Urinary bladder (tissue), 4 donors: Measurements from ENCODE around the gene GREB1. TPM values are rescaled to one million over a fixed set of nuclear protein-coding genes. Genes with fewer than 3 reads are reported as not detected.

Source experiments
- DNase-seq: peaks from one replicate; pipeline ENCODE4 v3.0.0-alpha.2; 2015; ENCODE audit errors: extremely low spot score
- H3K27ac ChIP-seq: one replicate; pipeline ENCODE4 v1.5.1; 2013; ENCODE audit warnings: low read depth, mild to moderate bottlenecking, moderate library complexity
- H3K36me3 ChIP-seq: one replicate; pipeline ENCODE4 v1.6.1; 2013; ENCODE audit warnings: mild to moderate bottlenecking, moderate library complexity; ENCODE audit not compliant: insufficient read depth
- H3K4me1 ChIP-seq: one replicate; pipeline ENCODE4 v1.6.1; 2013; ENCODE audit warnings: mild to moderate bottlenecking, moderate library complexity; ENCODE audit not compliant: insufficient read depth
- H3K4me3 ChIP-seq: one replicate; pipeline ENCODE4 v1.5.1; 2013; ENCODE audit warnings: low read depth, low read length
- WGBS: extraction: QIAGEN DNeasy Blood & Tissue Kit; methylation state at CpG from one replicate; pipeline ENCODE4 v1.1.7; 2013; 5-methylcytosine and 5-hydroxymethylcytosine counted together
- polyA plus RNA-seq: library from polyadenylated mRNA; stranded (reverse); fragments of 200-250 nt; gene quantifications from one replicate; pipeline ENCODE4 v1.2.3, GENCODE V29; 2013
- total RNA-seq: library from RNA; depleted of rRNA; stranded (reverse); fragments of >200 nt; gene quantifications from one replicate; pipeline ENCODE4 v1.2.3, GENCODE V29; 2014
- donor health status: healthy with polysubstance abuse.
- donor health status: healthy.

The GREB1 gene
- total and polyA plus RNA-seq, 2 donors, result 0.86 to 9.1 TPM

- Histone ChIP-seq H3K27ac (no peak overlapping the region), H3K4me3 (no peak overlapping the region), H3K36me3 (no peaks in the 10 kb centered on the region), H3K4me1 (no peaks in the 10 kb centered on the region)
- WGBS, result 93% methylated on average over 8 of the region's 8 CpGs
- DNase-seq, result no peak
These were observed 33.8 kb downstream of the GREB1 start for GRCh38 chr2:11567631-11568031.

- no peaks in the 10 kb centered on the region for H3K4me1 ChIP-seq
- no peak for DNase-seq
- no peak overlapping the region for H3K27ac ChIP-seq
- no peak overlapping the region for H3K4me3 ChIP-seq
- WGBS, result 77% methylated on average over 10 of the region's 10 CpGs
- H3K36me3 ChIP-seq, result no peaks in the 10 kb centered on the region
These were observed 34.6 kb downstream of the GREB1 start for GRCh38 chr2:11568436-11568835.

DNA sequence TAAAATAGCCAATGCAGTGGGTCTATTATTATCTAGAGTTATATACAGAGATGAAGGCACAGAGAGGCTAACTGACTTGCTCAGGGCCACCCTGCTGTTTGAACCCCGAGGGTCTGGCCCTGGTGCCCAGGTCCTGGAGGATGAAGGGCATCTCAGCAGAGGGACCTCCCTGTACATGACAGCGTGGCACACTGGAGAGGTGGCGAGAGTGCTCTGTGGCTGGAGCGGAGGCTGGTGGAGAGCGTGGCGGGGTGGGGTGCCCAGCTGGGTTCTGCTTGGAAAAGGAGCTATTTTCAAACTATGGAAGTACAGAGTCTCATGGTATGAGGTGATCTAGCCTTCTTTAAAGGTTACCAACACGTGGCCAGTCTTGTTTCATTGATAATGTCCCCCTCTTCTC, 35.8 kb downstream of the GREB1 start:
- WGBS, result 95% methylated on average over 7 of the region's 7 CpGs
- no peaks in the 10 kb centered on the region for H3K36me3 ChIP-seq
- no peak for DNase-seq
- no peak overlapping the region for H3K4me3 ChIP-seq
- H3K27ac ChIP-seq, result no peak overlapping the region
- no peaks in the 10 kb centered on the region for H3K4me1 ChIP-seq

DNA sequence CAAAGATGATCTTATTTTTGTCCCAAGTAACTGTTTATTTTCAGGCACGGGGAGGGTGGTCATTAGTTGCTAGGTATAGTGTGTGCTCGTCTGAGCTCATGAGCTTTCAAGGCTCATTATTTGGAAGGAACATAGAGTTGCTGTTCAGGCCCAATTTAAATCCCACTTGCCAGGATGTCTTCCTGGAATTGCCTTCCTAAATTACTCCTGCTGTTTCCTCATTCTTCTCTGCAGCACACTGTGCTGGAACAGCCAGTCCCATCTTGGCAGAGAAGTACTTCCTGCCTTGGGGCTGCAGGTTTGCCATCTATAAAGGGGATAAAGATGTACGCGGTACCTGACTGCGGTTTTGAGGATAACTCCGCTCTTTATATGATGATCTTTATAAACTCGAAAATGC, 37.3 kb downstream of the GREB1 start:
- 79% methylated on average over 7 of the region's 7 CpGs for WGBS
- no peak for DNase-seq
- Histone ChIP-seq H3K4me1 (no peaks in the 10 kb centered on the region), H3K27ac (no peak overlapping the region), H3K36me3 (no peaks in the 10 kb centered on the region), H3K4me3 (no peak overlapping the region)

DNA sequence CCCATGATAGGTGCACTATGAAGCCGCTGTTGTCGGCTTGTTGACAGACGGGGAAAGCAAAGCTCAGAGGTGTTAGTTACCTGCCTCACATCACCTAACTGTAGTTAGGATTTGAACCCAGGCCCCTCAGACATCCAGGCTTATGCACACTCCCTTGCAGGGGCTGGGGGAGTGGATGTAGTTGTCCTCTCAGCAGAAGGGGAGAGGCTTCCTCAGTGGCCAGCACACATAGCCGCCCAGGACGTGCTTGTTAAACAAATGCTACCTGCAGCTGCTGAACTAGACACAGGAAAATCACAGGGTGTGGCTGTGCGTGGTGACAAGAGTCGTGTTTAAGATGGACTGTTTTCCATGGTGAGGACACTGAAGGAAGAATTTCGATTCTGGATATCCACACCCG, 39.2 kb downstream of the GREB1 start:
- DNase-seq, result no peak
- H3K36me3 ChIP-seq, result no peaks in the 10 kb centered on the region
- no peaks in the 10 kb centered on the region for H3K4me1 ChIP-seq
- WGBS, result 87% methylated on average over 9 of the region's 9 CpGs
- H3K27ac ChIP-seq, result no peak overlapping the region
- H3K4me3 ChIP-seq, result no peak overlapping the region

DNA sequence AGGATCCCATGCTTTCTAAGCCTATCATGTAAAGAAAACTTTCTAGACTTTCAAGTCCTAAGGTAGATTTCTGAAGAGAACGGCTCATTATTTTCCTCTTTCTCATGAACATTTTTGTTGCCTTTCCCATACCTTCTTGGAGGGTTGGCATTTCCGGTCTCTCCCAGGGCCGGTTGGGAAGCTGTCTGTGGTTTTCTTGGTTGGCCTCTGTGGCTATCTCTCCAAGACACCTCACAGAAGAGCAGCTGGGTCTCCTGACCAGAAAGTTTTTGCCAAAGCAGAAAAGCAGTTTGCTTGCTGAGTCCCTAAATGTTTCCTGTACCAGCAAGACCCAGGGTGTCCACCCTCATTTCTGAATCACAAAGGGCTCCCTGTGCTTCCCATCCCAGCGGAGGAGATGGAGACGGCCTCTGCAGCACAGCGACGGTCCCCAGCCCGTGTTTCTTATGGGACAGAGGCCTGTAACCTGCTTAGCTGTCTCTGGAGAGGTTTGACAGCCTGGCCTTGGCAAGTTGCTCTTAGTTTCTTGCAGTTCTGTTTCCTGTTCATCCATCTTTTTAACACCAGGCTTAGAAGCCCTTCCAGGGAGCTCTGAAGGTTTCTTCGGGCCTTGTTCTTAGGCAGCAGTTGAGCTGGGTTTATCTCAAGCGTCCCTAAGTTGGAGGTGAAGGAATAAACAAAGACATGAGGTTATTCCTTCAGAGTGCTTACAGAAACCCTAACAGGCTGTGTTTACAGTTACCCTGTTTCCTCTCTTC, 39.8 kb downstream of the GREB1 start:
- WGBS, result 70% methylated on average over 10 of the region's 10 CpGs
- Histone ChIP-seq H3K36me3 (no peaks in the 10 kb centered on the region), H3K27ac (no peak overlapping the region), H3K4me3 (no peak overlapping the region), H3K4me1 (no peaks in the 10 kb centered on the region)
- no peak for DNase-seq

DNA sequence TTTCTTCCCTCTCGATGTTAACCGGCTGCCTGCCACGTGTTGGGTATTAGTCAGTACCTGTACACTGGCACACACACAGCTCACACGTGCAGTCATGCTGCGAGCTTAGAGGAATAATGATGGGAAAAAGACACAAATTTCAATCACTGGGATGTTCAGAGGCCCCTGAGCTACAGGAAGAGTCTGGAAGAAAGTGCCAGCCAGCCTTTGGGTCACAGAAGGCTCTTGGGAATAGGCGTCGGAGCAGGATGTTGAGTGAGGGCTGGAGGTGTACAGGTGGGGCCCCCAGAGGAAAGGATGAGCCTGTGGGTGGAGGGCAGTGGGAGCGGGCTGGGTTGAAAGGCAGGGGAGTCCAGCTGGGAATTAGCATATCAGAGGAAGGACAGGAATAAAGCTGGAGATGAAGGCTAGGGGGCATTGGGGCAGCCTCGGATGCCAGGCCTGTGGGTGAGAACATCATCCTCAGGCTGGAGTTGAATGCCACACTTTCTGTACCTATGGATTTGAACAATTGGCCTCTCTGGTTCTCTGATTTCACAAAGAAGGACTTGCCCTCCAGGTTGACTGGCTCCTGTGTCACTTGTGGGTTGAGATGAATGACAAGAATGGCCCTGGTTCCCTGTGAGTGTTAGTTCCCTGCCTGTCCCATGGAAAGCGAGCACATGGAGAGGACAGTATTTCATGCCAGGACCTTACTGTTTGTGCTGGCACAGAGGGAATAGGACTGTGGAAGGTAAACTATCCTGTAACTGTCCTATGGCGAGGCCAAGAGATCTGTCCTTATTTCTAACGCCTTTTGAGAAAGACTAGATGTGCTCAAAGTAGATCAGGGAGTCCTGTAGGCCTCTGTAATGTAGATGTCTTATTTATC, 40.6 kb downstream of the GREB1 start:
- 76% methylated on average over 12 of the region's 12 CpGs for WGBS
- Histone ChIP-seq H3K36me3 (no peaks in the 10 kb centered on the region), H3K4me1 (no peaks in the 10 kb centered on the region), H3K4me3 (no peak overlapping the region), H3K27ac (no peak overlapping the region)
- no peak for DNase-seq

DNA sequence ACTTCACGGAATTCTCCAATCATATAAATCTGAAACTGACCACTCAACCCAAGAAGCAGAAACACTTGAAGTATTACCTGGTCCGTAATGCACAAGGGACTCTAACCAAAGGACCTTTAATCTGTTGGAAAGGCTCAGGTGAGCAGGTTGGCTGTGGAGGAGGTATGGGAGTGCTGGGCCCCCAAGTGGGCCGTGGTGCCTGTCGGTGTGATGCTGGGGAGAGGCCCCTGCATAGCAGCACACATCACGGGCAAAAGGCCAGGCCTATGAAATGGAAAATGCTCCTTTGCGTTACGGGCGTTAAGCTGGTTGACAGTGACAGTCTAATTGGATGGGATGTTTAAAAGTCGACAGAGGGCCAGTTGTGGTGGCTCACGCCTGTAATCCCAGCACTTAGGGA, 42.6 kb downstream of the GREB1 start:
- no peak for DNase-seq
- Histone ChIP-seq H3K36me3 (no peaks in the 10 kb centered on the region), H3K4me3 (no peak overlapping the region), H3K27ac (no peak overlapping the region), H3K4me1 (no peaks in the 10 kb centered on the region)
- WGBS, result 96% methylated on average over 10 of the region's 10 CpGs

DNA sequence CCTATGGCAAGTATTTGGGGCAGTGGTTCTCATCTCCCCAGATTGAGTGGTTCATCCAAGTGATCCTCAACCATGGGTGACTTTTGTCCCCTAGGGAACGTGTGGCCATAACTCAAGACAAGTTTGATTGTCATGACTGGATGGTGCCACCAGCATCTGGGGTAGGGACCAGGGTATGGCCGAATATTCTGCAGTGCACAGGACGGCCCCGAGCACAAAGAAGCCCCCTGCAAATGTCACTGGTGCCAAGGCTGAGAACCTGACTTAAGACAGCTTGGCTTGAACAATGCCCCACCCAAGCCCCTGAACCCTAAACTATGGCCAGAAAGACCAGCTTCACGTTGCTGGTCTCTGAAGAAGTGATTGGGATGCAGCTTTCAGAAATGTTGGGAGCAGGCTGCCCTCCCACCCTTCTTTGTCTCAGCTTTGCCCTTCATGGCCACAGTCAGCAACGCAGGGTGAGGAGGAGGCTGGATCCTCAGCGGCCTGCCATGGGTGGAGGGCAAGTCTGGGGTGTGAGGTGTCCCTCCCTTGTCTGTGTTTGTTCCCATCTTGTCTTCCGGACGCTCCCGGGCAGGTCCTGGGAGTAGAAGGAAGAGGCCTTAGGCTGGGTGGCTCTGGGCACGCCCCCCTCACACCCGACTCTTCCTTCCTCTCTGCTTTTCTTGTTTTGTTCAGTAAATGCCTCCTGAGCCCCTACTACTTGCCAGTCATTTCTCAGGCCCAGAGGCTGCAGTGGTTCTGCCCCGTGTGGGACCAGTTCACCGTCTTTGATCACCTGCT, 43.4 kb downstream of the GREB1 start:
- WGBS, result 87% methylated on average over 14 of the region's 14 CpGs
- DNase-seq, result no peak
- H3K36me3 ChIP-seq, result no peaks in the 10 kb centered on the region
- H3K4me3 ChIP-seq, result no peak overlapping the region
- no peak overlapping the region for H3K27ac ChIP-seq
- no peaks in the 10 kb centered on the region for H3K4me1 ChIP-seq

GRCh38 chr2:11578081-11578948, 44.5 kb downstream of the GREB1 start:
- DNase-seq, result no peak
- H3K4me3 ChIP-seq, result no peak overlapping the region
- no peak overlapping the region for H3K27ac ChIP-seq
- WGBS, result 86% methylated on average over 22 of the region's 22 CpGs
- H3K4me1 ChIP-seq, result no peaks in the 10 kb centered on the region
- H3K36me3 ChIP-seq, result no peaks in the 10 kb centered on the region

- Histone ChIP-seq H3K27ac (no peak overlapping the region), H3K36me3 (no peaks in the 10 kb centered on the region), H3K4me1 (no peaks in the 10 kb centered on the region), H3K4me3 (no peak overlapping the region)
- DNase-seq, result no peak
- 93% methylated on average over 11 of the region's 11 CpGs for WGBS
These were observed 45.3 kb downstream of the GREB1 start for GRCh38 chr2:11578986-11579774.

GRCh38 chr2:11579867-11580659, 46.2 kb downstream of the GREB1 start:
- 83% methylated on average over 10 of the region's 10 CpGs for WGBS
- no peaks in the 10 kb centered on the region for H3K36me3 ChIP-seq

More at GRCh38 chr2:11579867-11580659, 46.2 kb downstream of the GREB1 start:
- Histone ChIP-seq H3K27ac (no peak overlapping the region), H3K4me1 (no peaks in the 10 kb centered on the region), H3K4me3 (no peak overlapping the region)
- no peak for DNase-seq
